Fibroblast of mammary gland (primary cell): Measurements from ENCODE around the gene UBAC2.
"Not testable (repeated sequence)": the region's sequence is repeated elsewhere in the genome, so short reads cannot be mapped to it uniquely, and the experiment has no call there.

Experiments
- DNase-seq: peaks from one replicate; pipeline ENCODE4 v3.0.0-alpha.2; 2010; ENCODE audit warnings: low read depth
- H3K4me3 ChIP-seq: 2 replicates; pipeline ENCODE4 v1.5.1; 2011; ENCODE audit warnings: low read depth, mild to moderate bottlenecking, low read length, moderate library complexity; ENCODE audit not compliant: control insufficient read depth
- CTCF ChIP-seq: conservative IDR thresholded peaks from 2 replicates; pipeline ENCODE4 v1.5.1; 2011; ENCODE audit warnings: low read depth, low read length, inconsistent platforms; ENCODE audit not compliant: control insufficient read depth, insufficient read depth

The UBAC2 gene

GRCh38 chr13:99391781-99392469, 191.3 kb downstream of the UBAC2 start:
- no peak for TF ChIP-seq CTCF
- DNase-seq, result no peak
- no peak overlapping the region for H3K4me3 ChIP-seq

DNA sequence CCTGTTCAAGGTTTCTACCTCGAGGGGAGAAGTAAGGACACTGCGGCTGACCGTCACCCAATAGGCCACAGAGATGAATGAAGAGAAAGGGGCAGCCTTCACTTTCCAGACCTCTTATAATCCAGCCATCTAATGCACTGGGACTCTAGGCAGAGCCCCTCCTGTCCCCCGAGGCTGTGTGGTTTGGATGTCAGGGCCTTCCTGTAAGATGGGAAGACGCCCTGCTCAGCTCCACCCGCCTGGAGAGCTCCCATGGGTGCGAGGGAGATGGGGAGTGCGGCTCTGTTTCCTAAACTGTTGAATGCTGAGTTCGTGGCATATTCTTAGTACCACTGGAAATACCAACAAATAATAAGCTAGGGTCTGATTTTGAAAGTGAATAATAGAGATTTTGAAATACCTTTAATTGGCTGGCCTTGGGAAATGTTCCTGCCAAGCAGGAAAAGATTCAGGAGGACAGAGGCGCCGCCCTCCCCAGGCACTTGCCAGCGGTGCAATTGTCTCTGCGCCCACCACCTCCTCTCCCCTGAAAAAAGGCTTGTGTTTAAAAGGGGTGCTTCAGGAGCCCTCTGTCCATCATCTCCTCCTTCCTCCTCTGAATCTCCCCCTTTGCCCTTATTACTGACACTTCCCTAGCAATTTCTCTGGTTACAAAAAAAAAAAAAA, 191.9 kb downstream of the UBAC2 start:
- no peak for TF ChIP-seq CTCF
- DNase-seq, result no peak

GRCh38 chr13:99393391-99393790, 192.7 kb downstream of the UBAC2 start:
- not testable (repeated sequence) for H3K4me3 ChIP-seq, DNase-seq

More for the DNA sequence above, 191.9 kb downstream of the UBAC2 start:
- no peak overlapping the region for H3K4me3 ChIP-seq

DNA sequence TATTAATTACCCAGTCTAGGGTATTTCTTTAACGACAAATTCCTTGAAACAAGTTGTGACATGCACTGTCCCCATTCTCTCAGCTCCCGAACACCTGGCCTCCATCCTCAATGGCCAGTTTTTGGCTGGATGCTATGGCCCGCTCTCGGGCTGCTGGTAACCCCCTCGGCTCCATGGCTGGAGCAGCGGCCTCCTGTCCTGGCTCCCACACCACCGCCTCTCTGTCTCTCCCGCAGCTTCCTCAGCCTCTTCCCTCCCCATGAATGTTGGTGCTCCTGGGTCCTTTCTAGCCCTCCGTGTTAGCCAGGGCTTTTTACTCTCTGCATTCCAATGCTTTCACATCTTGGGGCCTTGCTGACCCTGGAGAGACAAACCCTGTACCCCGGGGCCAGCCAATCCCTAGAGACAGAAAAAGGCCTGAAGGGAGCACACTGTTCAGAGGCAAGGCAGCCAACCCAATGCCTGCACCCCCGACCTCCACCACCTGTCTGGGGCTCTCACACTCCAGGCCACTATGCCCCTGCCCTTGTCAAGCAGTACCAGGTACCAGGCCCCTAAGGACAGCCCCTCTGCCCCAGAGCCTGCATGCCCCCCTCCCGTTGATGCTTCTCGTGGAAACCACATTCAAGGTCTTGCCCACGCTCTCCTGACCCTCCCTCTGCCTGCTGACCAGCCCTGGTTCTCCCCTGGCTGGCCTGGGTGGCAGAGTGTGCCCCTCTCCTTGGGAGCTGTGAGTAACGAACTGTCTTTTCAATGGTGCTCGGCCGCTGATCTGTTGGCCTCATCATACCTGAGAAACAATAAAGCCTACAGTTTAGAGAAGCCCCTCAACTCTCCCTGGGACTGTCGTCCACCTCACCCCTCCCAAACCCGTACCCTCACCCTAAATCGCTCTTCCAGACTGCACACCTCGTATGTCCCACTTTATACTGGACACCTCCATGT, 193.4 kb downstream of the UBAC2 start:
- TF ChIP-seq CTCF, result no peak
- DNase-seq, result no peak
- no peak overlapping the region for H3K4me3 ChIP-seq

DNA sequence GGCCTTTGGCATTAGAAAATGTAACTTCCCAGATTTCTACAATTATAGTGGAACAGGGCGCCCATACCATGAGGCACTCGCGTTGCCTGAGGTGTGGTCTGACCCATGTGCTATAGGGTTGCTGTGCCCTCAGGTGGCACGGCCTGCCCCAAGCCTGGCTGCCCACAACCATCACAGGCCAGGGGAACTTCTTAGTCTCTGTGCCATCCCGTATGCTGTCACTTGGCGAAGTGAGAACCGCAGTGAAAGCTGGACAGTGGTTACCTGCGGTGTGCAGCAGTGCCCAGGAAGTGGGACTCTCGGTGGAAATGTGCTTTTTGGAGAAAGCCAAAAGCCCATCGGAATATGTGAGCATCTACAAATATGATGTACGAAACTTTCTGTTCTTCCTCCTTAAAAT, 194.8 kb downstream of the UBAC2 start:
- DNase-seq, result no peak
- TF ChIP-seq CTCF, result no peak
- no peak overlapping the region for H3K4me3 ChIP-seq

DNA sequence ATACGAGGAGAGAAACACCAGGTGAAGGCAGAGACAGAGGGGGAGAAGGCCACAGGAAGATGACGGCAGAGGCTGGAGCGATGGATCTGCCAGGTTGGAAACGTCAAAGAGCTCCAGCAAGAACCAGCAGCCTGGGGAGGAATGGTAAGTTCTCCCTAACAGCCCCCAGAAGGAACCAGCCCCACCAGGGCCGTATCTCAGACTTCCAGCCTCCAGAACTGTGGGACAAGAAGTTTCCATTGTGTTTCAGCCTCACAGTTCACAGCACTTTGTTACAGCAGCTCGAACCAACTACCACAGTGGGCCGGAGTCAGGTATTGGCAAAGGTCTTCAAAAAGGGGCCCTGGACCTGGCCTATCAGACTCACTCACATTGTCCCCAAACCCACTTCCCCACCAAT, 195.8 kb downstream of the UBAC2 start:
- DNase-seq, result no peak
- no peak for TF ChIP-seq CTCF
- no peak overlapping the region for H3K4me3 ChIP-seq

DNA sequence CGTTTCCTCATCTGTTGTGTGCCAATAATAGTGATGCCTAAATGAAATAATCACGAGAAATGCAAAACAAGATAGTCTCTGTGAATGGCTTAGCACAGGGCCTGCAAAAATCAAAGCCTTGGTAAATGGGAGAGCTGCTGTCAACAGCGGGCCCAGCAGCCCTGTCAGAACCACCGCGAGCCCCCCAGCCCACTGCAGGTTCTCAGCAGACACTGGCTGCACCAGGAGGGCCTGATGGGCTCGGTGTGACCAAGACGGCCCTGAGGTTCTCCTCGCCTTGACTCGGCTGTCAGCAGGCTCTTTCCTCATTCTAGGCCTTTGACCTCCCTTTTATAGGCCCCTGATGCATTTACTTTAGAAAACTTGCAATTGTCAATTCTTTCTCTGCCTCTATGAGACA, 197.4 kb downstream of the UBAC2 start:
- DNase-seq, result no peak
- no peak for TF ChIP-seq CTCF

More for the DNA sequence above, 197.4 kb downstream of the UBAC2 start:
- no peak overlapping the region for H3K4me3 ChIP-seq
